GM12873 (cell line): ENCODE data around the gene FHOD3.

Source experiments
- TF ChIP-seq, protein P1 (sequence below): IDR thresholded peaks from 2 replicates; pipeline ENCODE4 v1.5.1; 2012; ENCODE audit warnings: low read depth, mild to moderate bottlenecking, moderate library complexity, low read length, control low read depth; ENCODE audit not compliant: insufficient read depth; ENCODE audit errors: missing control alignments

Gene FHOD3

DNA sequence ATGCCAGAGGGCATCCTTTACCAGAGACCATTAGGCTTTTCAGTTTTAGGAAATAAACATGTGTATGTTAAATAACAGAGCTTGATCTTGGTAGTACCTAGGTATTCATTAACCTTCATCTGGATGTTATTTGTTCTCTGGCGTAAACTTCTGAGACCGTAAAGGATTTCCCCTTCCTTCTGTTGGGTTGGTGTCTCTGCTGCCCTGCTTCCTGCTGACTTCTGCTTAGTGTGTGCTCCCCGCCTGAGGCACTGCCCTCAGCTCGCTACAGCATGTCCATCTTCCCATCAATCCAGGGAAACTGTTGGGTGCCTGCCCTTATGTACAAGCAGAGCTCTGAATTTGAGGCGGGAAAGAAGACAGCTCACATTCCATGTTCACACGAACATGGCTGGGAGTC is 353.4 kb downstream of the FHOD3 start:
- TF ChIP-seq, protein P1, sequence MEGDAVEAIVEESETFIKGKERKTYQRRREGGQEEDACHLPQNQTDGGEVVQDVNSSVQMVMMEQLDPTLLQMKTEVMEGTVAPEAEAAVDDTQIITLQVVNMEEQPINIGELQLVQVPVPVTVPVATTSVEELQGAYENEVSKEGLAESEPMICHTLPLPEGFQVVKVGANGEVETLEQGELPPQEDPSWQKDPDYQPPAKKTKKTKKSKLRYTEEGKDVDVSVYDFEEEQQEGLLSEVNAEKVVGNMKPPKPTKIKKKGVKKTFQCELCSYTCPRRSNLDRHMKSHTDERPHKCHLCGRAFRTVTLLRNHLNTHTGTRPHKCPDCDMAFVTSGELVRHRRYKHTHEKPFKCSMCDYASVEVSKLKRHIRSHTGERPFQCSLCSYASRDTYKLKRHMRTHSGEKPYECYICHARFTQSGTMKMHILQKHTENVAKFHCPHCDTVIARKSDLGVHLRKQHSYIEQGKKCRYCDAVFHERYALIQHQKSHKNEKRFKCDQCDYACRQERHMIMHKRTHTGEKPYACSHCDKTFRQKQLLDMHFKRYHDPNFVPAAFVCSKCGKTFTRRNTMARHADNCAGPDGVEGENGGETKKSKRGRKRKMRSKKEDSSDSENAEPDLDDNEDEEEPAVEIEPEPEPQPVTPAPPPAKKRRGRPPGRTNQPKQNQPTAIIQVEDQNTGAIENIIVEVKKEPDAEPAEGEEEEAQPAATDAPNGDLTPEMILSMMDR, result no peak

DNA sequence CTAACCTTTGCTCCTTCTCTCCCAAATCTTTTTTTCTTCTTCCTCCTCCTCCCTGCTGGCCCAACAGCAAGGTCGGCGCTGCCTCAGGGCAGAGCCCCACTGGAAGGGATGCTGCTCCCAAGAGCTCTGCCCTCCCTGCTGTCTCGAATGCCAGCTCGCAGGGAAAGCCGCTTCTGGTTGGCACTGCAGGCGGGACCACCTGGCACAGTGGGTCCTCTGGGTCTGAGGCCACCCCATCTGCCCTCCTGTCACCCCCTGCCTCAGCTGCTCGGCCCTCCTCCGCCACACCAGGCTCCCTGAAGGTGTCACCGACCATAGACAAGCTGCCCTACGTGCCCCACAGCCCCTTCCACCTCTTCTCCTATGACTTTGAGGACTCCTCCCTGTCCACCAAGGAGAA is 355.0 kb downstream of the FHOD3 start:
- TF ChIP-seq, protein P1, result no peak

DNA sequence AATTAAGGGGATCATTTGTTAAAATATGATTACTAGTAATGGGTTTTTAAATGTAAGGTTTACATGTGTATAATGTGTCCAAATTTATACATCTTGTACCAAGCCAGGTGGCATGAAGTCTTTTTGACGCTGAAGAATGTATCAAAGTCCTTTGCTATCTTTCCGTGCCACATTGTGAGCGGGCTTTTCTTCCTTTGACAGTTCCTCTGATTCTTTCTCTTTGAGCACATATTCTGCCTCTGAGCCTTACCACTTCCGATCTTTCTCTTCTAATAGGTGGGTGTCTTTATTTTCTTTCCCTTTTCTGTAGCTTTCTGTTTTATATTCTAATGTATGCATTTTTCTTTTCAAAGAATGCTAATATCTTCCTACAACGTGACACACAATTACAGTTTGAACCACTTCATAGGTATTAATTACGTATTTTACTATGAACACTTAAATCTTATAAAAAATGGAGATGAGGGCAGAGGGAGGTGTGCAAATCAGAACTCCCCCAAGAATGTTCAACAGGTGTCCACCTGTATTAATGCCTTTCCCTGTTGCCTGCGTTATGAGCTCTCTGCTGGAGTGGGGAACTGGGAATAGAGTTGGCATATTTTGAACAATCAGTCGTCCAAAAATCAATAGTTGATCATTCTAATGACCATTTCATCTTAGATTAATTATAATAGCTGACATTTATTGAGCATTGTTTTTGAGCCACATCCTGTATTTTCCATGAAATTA is 355.8 kb downstream of the FHOD3 start:
- TF ChIP-seq, protein P1, result no peak

DNA sequence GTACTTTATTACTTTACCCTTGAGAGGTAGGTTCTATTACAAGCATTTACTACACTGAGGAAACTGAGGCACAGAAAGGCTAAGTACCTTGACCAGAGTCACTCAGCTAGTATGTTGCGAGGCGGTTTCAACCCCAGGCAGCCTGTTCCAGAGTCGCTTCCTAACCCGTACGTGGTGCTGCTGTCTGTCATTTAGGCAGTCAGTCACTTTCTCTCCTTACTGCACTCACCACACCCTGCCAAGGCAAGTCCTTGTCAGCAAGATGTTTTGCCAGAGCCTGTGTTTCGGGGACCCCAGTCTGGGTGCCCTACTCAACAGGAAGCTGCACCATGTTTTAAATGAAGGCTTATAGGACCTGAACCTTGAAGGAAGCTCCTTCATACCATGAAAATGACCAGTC is 356.4 kb downstream of the FHOD3 start:
- TF ChIP-seq, protein P1, result no peak

DNA sequence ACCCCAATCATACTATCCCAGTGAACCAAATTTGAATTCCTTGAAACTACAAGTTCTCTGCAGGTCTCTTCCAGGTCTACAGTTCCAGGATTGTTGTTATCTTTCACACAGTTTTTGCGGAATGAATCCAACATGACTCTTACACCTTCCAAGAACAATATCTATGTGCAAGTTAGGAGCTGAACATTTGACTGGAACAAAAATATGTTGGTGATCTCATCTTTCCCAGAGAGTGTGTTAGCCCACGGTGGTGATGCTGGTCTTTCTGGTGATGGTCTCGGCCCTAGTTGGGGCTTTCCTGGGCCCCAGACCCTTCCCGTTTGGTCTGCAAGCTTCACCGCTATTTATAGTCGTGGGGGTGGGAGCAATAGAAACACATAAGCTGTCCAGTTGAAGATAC is 357.6 kb downstream of the FHOD3 start:
- TF ChIP-seq, protein P1, result no peak

DNA sequence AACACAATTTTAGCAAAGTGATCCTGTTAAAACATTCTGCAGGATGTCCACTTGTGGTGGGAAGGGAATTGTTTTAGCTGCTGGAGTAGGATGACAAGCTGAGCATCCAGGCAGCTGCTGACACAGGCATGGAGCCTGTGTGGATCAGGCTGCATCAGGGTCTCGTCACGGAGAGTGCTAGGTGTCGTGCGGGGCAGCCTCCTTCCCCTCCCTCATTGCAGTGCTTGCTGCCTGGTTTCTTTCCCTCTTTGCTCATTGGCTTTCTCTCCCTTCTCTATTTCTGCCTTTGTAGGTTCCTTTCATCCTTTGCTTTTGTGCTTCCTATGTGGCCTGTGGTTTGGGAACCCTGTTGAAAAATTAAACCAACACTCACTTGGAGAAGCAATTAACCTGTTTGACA is 358.4 kb downstream of the FHOD3 start:
- TF ChIP-seq, protein P1, result no peak

DNA sequence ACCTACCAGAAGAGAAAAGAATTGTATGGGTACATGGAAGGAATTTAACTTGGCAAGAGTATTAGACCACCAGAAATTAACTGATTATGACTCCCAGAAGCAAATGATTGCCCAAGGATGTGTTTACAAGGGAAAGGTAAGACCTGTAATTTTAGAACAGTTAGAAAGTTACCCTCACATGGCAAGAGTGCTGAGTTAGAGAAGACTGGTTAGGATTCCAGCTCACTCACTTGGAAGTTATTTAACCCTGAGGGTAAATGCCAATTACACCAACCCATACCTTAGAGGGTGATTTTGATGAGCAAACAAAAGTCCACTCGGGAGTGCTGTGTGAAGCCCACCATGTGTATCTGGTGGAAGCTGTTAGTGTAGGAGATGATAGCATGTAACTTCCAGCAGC is 361.1 kb downstream of the FHOD3 start:
- TF ChIP-seq, protein P1, result no peak
